Myocyte (in vitro differentiated cells): Measurements from ENCODE around the gene SPRR1A. TPM values are rescaled to one million over a fixed set of nuclear protein-coding genes. Genes with fewer than 3 reads are reported as not detected.

ENCODE experiments used
- DNase-seq: peaks from one replicate; pipeline ENCODE4 v3.0.0-alpha.2; 2012; ENCODE audit warnings: low read depth
- polyA plus RNA-seq: library from polyadenylated mRNA; unstranded; fragments of >200 nt; gene quantifications from one replicate; pipeline ENCODE4 v1.2.1, GENCODE V29; 2012; ENCODE audit warnings: missing spikeins
- total RNA-seq: library from RNA; depleted of rRNA; stranded (reverse); fragments of >200 nt; gene quantifications from 2 replicates; pipeline ENCODE4 v1.2.3, GENCODE V29; 2014

SPRR1A gene, protein sequence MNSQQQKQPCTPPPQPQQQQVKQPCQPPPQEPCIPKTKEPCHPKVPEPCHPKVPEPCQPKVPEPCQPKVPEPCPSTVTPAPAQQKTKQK
- not detected in 2 replicates for total RNA-seq
- not detected for polyA plus RNA-seq

DNA sequence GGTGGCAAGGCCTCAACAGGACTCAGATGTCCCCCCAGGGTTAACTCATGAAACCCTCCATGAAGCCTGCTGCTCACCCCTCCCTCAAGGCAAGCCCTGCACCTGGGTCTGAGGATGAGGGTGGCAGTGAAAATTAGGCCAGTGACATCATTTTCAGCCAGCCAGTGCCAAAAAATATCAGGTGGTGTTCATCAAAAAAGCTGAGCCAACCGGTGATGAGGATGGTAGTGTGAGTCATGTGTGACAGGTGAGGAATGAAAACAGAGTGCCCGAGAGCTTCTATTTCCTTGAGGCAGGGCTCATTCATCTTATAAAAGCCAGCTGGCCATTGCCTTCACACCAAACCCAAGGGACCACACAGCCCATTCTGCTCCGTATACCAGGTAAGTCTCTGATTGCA, at the start of gene SPRR1A:
TSS of gene SPRR1A (plus strand) at position 339 of the 400 bp plus-strand sequence. CDS start 1,150 bp downstream, outside the sequence.
- no peak for DNase-seq

- no peak for DNase-seq
Observed at GRCh38 chr1:152940614-152941013, 43.3 kb upstream of the SPRR1A start.

DNA sequence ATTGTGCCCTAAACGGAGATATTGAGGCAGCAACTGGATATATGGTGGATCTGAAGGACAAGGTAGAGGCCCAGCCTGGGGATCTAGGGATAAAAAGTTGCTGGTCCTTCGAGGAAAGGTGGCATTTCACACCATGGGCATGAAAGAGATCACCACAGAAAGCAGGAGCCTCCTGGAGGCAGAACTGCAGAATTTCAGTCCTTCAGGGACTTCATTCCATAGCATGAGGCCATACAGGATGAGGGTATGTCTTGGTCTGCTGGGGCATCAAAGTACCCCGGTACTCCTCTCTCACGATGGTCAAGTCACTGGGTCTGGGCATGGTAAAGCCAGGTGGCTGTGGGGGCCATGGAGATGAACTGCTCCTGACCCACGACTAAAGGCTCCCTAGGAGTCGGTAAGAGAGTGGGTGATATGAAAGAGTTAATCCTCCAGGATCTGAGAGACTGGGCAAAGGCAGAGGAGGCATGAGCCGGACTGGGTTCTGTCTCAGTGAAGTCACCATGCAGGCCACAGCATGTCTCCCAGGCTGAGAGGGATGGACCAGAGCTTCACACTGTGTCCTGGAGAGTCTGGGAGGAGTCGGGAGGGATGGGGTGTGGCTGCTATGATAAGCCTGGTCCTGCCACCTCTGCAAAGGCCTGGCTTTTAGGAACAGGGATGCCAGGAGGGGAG, 42.7 kb upstream of the SPRR1A start:
- DNase-seq, result no peak

DNA sequence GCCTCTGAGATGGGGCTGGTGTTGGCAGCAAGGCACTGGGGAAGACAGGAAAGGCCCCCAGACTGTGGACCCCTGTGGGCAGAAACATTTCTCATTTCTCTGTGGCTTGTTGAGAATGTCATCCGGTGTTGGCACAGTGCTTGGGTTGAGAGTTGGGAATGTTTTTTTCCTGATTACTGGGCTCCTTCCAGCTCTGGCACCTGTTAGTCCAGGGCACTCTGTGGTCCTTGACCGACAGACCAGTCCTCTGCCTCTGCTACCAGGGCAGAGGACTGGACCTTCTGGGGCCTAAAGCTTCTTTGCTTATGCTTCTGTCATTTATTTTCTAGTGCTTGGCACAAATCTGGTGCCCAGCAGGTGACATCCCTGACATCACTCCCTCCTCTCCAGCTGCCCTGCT, 41.7 kb upstream of the SPRR1A start:
- DNase-seq, result no peak

- DNase-seq, result no peak
Observed at GRCh38 chr1:152946248-152946647, 37.6 kb upstream of the SPRR1A start.

GRCh38 chr1:152946651-152947256, 37.1 kb upstream of the SPRR1A start, which contains the start of gene SPRR5:
SPRR5 (plus strand) TSS chr1:152947206; CDS start chr1:152948555, 1,349 bp downstream.
- DNase-seq, result no peak

GRCh38 chr1:152951711-152952110, 32.2 kb upstream of the SPRR1A start:
- no peak for DNase-seq

GRCh38 chr1:152953761-152954160, 30.1 kb upstream of the SPRR1A start:
- DNase-seq, result no peak

- DNase-seq, result no peak
Observed at GRCh38 chr1:152954436-152954835, 29.4 kb upstream of the SPRR1A start.

DNA sequence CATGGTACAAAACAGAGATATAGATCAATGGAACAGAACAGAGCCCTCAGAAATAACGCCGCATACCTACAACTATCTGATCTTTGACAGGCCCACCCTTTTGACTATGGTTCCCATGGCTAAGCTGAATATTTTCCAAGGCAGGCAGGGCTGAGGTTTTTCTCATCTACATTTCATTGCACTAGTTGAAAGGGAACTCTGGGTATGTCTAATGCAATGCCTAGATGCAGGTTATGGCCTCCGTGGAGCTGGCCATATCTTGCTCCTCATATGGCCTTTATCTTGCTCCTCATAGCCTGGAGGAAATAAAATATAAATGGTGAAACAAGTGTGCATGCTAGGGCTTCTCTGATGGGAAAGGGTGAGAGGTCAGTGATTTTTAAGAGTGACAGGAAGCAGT, 26.3 kb upstream of the SPRR1A start:
- no peak for DNase-seq

DNA sequence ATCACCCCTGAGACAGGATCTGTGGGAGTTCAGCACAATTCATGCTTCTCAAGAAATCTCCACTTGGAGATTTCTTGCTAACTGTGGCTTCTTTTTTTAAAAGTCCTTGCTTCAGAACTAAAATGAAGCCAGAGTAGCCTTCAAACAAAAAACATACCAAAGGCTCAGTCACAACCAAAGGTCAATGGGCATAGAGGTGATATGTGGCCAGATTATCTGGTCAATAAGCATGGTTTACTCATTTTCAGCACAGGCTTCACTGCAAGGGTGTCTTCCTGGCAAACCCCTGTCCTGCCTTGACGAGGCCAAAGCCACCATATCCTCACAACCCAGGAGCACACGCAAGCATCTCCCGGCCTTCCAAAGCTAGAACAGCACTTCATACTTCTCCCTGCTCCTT, 24.6 kb upstream of the SPRR1A start:
- no peak for DNase-seq

DNA sequence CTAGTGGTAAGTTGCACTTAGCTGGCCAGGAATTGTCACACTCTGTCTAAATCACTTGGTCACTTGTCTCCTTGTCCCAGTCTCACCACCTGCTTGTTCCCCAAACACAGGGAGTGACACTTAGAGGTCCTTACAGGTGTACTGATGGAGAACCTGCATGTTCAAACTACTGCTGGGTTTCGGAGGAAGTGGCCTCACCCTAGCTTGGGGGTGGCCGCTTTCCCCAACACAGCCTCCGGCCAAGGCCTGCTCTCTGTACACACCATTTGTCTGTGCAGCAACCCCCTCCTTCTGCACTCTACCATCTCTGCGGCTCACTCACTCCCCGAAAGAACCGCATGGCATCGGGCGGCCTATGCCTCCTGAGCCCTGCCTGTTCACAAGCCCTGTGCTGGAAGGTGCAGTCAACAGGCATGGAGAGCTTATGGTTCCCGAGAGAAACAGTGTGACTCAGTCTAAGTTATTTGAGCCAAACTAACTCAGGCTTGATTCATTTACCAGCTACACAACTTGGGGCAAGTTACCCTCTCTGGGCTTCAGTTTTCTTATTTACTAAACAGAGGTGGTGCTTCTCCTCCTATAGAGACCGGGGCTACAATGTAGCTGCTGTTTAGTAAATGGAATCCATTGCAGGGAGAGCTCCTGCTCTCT, 24.0 kb upstream of the SPRR1A start:
- no peak for DNase-seq

GRCh38 chr1:152960452-152961044, 23.3 kb upstream of the SPRR1A start:
- DNase-seq, result no peak

DNA sequence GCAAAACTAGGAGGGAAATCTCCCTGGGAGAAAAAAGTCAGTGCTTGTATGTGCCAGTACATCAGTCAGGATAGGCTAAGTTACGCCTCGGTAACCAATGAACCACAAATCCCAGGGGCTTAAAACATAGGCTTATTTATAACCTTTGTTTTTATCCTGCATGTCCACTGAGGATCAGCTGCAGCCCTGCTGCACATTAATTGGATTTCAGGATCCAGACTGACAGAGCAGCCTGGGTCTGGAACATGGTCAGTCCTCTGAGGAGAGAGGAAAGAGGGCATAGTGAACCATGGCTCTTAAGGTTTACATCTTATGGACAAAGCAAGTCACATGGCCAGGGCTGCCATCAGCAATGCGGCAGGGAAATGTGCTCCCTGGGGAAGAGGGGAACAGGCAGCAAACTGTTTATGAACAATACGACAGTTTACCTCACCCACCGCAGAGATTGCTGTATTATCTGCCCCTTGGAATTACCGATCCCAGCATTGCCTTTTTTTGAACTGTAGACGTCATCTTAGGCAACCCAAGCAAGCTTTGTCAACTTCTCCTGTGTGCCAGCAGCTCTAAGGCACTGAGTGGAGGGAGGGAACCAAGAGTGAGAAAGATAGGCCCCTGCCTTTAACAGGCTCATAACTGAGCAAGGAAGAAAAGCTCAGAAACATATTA, 22.5 kb upstream of the SPRR1A start:
- no peak for DNase-seq

GRCh38 chr1:152962876-152963415, 20.9 kb upstream of the SPRR1A start:
- DNase-seq, result no peak

DNA sequence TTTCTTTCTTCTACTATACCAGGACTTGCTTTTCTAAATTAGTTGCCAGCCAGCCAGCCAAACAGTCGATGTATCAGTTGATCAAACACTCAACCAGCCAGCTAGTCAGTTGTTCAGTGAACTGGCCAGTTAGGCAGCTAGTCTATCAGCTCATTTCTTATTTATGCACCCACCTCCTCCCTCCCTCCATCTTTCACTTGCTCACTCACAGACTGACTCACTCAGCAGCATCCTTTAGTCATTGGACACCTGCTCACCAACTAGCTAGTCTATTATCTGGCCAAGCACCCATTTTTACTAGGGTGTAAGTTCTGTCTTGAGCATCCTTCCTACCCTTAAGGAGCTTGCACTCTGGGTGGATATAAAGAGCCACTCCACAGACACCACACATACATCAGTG, 19.3 kb upstream of the SPRR1A start:
- no peak for DNase-seq

- DNase-seq, result no peak
Observed at GRCh38 chr1:152965853-152966252, 18.0 kb upstream of the SPRR1A start.

- DNase-seq, result no peak
Observed at GRCh38 chr1:152967201-152967600, 16.7 kb upstream of the SPRR1A start.

- DNase-seq, result no peak
Observed at GRCh38 chr1:152968248-152968647, 15.6 kb upstream of the SPRR1A start.

DNA sequence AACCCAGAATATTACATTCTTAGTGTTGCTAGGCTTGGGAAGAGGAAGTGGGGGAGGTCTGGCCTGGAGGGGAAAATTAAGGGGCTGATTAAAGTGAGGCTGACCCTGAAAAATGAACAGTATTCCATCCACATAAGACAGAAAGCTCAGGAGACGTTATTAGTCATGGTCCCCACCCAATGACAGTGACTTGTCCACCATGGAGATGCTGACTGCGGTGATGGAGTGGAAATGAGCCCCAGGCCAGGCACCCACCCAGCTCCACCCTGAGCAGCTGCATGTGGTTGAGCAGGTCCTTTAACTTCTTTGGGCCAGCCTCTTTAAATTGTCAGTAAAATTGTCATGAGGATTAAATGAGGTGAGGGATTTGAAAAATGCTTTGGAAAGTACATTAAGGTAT, 14.8 kb upstream of the SPRR1A start:
- no peak for DNase-seq

- no peak for DNase-seq
Observed at GRCh38 chr1:152970495-152970894, 13.4 kb upstream of the SPRR1A start, which contains the start of gene SPRR4. SPRR4 (plus strand) TSS chr1:152970648; CDS start chr1:152971891, 1,243 bp downstream.
